Measurements from ENCODE around the gene LRP6. TPM values are rescaled to one million over a fixed set of nuclear protein-coding genes. Genes with fewer than 3 reads are reported as not detected.

LRP6 gene
- total RNA-seq, 4 donors from 2014 or later, result 9.5 to 21.4 (median 14.7) TPM

DNA sequence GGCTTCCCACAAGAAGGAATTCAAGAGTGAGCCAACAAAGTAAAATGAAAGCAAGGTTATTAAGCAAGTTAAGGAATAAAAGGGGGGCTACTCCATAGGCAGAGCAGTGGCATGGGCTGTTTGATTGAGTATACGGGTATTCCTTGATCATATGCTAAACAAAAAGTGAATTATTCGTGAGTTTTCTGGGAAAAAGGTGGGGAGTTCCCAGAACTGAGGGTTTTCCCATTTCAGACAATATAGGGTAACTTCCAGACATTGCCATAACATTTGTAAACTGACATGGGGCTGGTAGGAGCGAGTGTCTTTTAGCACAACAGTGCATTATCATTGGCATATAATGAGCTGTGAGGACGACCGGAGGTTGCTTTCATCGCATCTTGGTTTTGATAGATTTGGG, 198.1 kb downstream of the LRP6 start:
- Histone ChIP-seq H3K4me3 (no peak overlapping the region), H3K36me3 (no peaks in the 10 kb centered on the region), H3K27me3 (no peaks in the 10 kb centered on the region), H3K4me1 (no peaks in the 10 kb centered on the region), H3K9me3 (no peaks in the 10 kb centered on the region), H3K27ac (no peak overlapping the region)
- no peak for ATAC-seq
- intact Hi-C loops (cut with DNase I; ENCODE audit: low total_unique reads), result no loop called here
- in situ Hi-C loops (cut with MboI; ENCODE audit: low sequenced_read_pairs in 4 of 4), result no loop called here
- TF ChIP-seq CTCF (IDR thresholded peaks at IDR 0.05 in 4 of 5, conservative IDR thresholded peaks at IDR 0.05 in 1 of 5) (no peak), POLR2A (IDR thresholded peaks at IDR 0.05) (no peak)
- no peak for DNase-seq

Small RNA genes within 50 kb of the gene (microRNA-seq; reads per million reads assigned to microRNA genes)
- gene MIR1244-4 (ENCODE audit: borderline replicate concordance in 2 of 2), result 0 reads per million in 2 donors

Other genes with a start within 250 kb of the LRP6 start
- gene BCL2L14, start 196.1 kb downstream of the LRP6 start, total RNA-seq, result not detected
- 1 to 10 TPM; 1.4 to 4.7 (median 3.5) TPM for gene MANSC1, start 83.2 kb upstream of the LRP6 start, total RNA-seq
- gene BORCS5, start 90.0 kb upstream of the LRP6 start, total RNA-seq, result 10 to 100 TPM; 13.0 to 13.9 (median 13.4) TPM